Measurements from ENCODE around the gene AQP10. TPM values are rescaled to one million over a fixed set of nuclear protein-coding genes. Genes with fewer than 3 reads are reported as not detected.

AQP10 gene
- total and polyA plus RNA-seq, 10 of the 15 experiments (the other 5 are each of a cell fraction or from before 2014, with no cell fraction given), result not detected

GRCh38 chr1:154304664-154305337 is 16.1 kb upstream of the AQP10 start (continued):
- peak; percentile 46 for TF ChIP-seq PKNOX1 (IDR thresholded peaks at IDR 0.05)
- peak in 1 of 2 experiments; percentile 33; a peak in 1 of 4 replicates for TF ChIP-seq IKZF2 (IDR thresholded peaks at IDR 0.05)
- TF ChIP-seq TCF7 (IDR thresholded peaks at IDR 0.05; ENCODE audit: borderline replicate concordance), result peak; percentile 59; the same call in 1 of the 2 replicates
- TF ChIP-seq MTA3 (IDR thresholded peaks at IDR 0.05; ENCODE audit: borderline replicate concordance, low read length), result peak; percentile 28; the same call in 1 of the 2 replicates
- no peak for TF ChIP-seq GATAD2B (conservative IDR thresholded peaks at IDR 0.05; ENCODE audit: low read depth)
- no peak for TF ChIP-seq ESRRA (IDR thresholded peaks at IDR 0.05; ENCODE audit: low read length)
- TF ChIP-seq DPF2 (IDR thresholded peaks at IDR 0.05), result no peak
- TF ChIP-seq NFIC (IDR thresholded peaks at IDR 0.05; ENCODE audit: low read depth, low read length), result peak; percentile 74; the same call in 1 of the 2 replicates
- TF ChIP-seq SRF (IDR thresholded peaks at IDR 0.05; ENCODE audit: low read depth in 2 of 2, low read length in 2 of 2), result peak in 1 of 2 experiments; percentile 61; a peak in 1 of 4 replicates
- peak; percentile 58; the same call in 1 of the 2 replicates for TF ChIP-seq RUNX3 (IDR thresholded peaks at IDR 0.05; ENCODE audit: low read length)
- TF ChIP-seq PAX5 (IDR thresholded peaks at IDR 0.05; ENCODE audit: borderline replicate concordance, low read depth, low read length), result peak; percentile 73
- TF ChIP-seq RBBP5 (conservative IDR thresholded peaks at IDR 0.05), result no peak
- no peak for TF ChIP-seq CBX5 (IDR thresholded peaks at IDR 0.05; ENCODE audit: low read depth)
- TF ChIP-seq TAF1 (IDR thresholded peaks at IDR 0.05; ENCODE audit: borderline replicate concordance, low read depth, low read length), result no peak
- no peak for TF ChIP-seq SMC3 (IDR thresholded peaks at IDR 0.05; ENCODE audit: borderline replicate concordance, low read length)
- peak; percentile 88 for TF ChIP-seq IRF4 (IDR thresholded peaks at IDR 0.05; ENCODE audit: low read depth, low read length)
- TF ChIP-seq, protein P1, sequence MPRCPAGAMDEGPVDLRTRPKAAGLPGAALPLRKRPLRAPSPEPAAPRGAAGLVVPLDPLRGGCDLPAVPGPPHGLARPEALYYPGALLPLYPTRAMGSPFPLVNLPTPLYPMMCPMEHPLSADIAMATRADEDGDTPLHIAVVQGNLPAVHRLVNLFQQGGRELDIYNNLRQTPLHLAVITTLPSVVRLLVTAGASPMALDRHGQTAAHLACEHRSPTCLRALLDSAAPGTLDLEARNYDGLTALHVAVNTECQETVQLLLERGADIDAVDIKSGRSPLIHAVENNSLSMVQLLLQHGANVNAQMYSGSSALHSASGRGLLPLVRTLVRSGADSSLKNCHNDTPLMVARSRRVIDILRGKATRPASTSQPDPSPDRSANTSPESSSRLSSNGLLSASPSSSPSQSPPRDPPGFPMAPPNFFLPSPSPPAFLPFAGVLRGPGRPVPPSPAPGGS (IDR thresholded peaks at IDR 0.05; ENCODE audit: borderline replicate concordance, insufficient read depth, low read depth, low read length, poor library complexity, severe bottlenecking), result peak; percentile 75
- TF ChIP-seq KLF5 (IDR thresholded peaks at IDR 0.05; ENCODE audit: partially characterized antibody), result no peak
- TF ChIP-seq, protein P2, sequence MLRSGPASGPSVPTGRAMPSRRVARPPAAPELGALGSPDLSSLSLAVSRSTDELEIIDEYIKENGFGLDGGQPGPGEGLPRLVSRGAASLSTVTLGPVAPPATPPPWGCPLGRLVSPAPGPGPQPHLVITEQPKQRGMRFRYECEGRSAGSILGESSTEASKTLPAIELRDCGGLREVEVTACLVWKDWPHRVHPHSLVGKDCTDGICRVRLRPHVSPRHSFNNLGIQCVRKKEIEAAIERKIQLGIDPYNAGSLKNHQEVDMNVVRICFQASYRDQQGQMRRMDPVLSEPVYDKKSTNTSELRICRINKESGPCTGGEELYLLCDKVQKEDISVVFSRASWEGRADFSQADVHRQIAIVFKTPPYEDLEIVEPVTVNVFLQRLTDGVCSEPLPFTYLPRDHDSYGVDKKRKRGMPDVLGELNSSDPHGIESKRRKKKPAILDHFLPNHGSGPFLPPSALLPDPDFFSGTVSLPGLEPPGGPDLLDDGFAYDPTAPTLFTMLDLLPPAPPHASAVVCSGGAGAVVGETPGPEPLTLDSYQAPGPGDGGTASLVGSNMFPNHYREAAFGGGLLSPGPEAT (IDR thresholded peaks at IDR 0.05; ENCODE audit: low read depth), result peak; percentile 49; the same call in 1 of the 2 replicates
- 0 out of 2 replicates have a peak, but pooled peaks have one; percentile 14 for TF ChIP-seq CREB1 (IDR thresholded peaks at IDR 0.05; ENCODE audit: low read depth)
- TF ChIP-seq MLLT1 (IDR thresholded peaks at IDR 0.05), result no peak
- TF ChIP-seq YY1 (IDR thresholded peaks at IDR 0.05; ENCODE audit: low read depth, low read length), result peak; percentile 23; the same call in 1 of the 2 replicates
- peak; percentile 84 for TF ChIP-seq CREM (IDR thresholded peaks at IDR 0.05; ENCODE audit: low read depth)
- no peak for TF ChIP-seq PAX8 (IDR thresholded peaks at IDR 0.05)

All from GM12878 (cell line).